SK-N-MC (cell line): ENCODE measurements around the gene CCND1.

Source experiments
- EZH2 ChIP-seq: fragments of 200-600 bp; sonication (generic); IDR thresholded peaks from one replicate; pipeline ENCODE4 v1.6.1; 2017; ENCODE audit warnings: antibody characterized with exemption
- POLR2AphosphoS5 ChIP-seq: IDR thresholded peaks from 2 replicates; pipeline ENCODE4 v1.6.1; 2012; ENCODE audit warnings: mild to moderate bottlenecking, low read depth, low read length, borderline replicate concordance

DNA sequence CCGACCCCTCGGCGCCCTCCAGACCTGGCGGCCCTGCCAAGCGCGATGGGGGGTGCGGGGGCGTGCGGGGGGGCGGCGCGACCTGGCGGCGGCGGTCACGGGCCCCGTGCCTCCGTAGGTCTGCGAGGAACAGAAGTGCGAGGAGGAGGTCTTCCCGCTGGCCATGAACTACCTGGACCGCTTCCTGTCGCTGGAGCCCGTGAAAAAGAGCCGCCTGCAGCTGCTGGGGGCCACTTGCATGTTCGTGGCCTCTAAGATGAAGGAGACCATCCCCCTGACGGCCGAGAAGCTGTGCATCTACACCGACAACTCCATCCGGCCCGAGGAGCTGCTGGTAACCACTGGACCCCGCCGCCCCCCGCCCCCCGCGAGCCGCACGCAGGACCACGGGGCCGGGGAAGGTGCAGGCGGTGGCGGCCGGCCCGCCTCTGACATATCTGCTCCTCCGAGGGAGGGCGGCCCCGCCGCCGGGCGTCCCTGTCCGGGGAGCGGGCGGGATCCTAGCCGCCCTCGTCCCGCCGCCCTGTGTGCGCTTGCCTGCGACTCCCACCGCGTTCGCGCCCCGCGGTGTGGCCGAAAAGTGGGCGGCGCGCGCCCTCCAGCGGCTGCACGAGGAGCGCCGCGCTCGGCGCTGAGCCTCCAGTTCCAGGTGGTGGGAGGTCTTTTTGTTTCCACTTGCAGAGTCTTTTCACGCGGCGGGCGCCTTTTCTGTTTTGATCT, 2.1 kb downstream of the CCND1 start:
- TF ChIP-seq POLR2AphosphoS5, result peak; percentile 13
- TF ChIP-seq EZH2, result no peak
